GM21528 (cell line): ENCODE data around the gene CAB39.

ENCODE experiments used
- ATAC-seq: cut with Tn5 transposase; IDR thresholded peaks from one replicate; pipeline ENCODE4 v1.9.1; 2021; ENCODE audit warnings: mild to moderate bottlenecking, moderate library complexity; ENCODE audit not compliant: unreplicated experiment, low FRiP score

Gene CAB39

GRCh38 chr2:230849633-230850357, 137.2 kb downstream of the CAB39 start:
- ATAC-seq: no peak

- no peak for ATAC-seq
These were observed 137.7 kb downstream of the CAB39 start for GRCh38 chr2:230850358-230850658.

- no peak for ATAC-seq
These were observed 139.5 kb downstream of the CAB39 start for GRCh38 chr2:230852113-230852512.

- ATAC-seq: no peak
These were observed 149.1 kb downstream of the CAB39 start for GRCh38 chr2:230861552-230862255.

GRCh38 chr2:230862292-230862691, 149.7 kb downstream of the CAB39 start:
- ATAC-seq: no peak

- ATAC-seq: no peak
These were observed 150.4 kb downstream of the CAB39 start for GRCh38 chr2:230863031-230863430.

- no peak for ATAC-seq
These were observed 150.9 kb downstream of the CAB39 start for GRCh38 chr2:230863442-230864121.

GRCh38 chr2:230864122-230864604, 151.5 kb downstream of the CAB39 start:
- ATAC-seq: no peak

- ATAC-seq: peak; percentile 52
These were observed 152.1 kb downstream of the CAB39 start, which contains the start of gene ITM2C for GRCh38 chr2:230864605-230865306. Gene ITM2C (plus strand): TSS chr2:230864942. CDS start chr2:230865026, 84 bp downstream.

GRCh38 chr2:230865307-230865765, 152.7 kb downstream of the CAB39 start:
- ATAC-seq: no peak

- no peak for ATAC-seq
These were observed 153.4 kb downstream of the CAB39 start for GRCh38 chr2:230865766-230866755.

- ATAC-seq: no peak
These were observed 154.3 kb downstream of the CAB39 start for GRCh38 chr2:230866756-230867523.

- ATAC-seq: no peak
These were observed 155.7 kb downstream of the CAB39 start for GRCh38 chr2:230868161-230868946.

- no peak for ATAC-seq
These were observed 156.6 kb downstream of the CAB39 start for GRCh38 chr2:230868947-230869913.

- no peak for ATAC-seq
These were observed 157.4 kb downstream of the CAB39 start for GRCh38 chr2:230869914-230870543.
